Liver (tissue), 9 donors: ENCODE results near the gene SGF29. TPM values are rescaled to one million over a fixed set of nuclear protein-coding genes. Genes with fewer than 3 reads are reported as not detected.

Source experiments
- DNase-seq: peaks from one replicate; pipeline ENCODE4 v3.0.0-alpha.2; 2017; ENCODE audit warnings: low spot score
- H3K27ac ChIP-seq, 2 donors: one replicate each; pipeline ENCODE4 v1.7.0; 2013; ENCODE audit warnings: inconsistent platforms in 2 of 2, low read length in 2 of 2, control low read depth in 1 of 2, low read depth in 1 of 2, mild to moderate bottlenecking in 1 of 2
- H3K27me3 ChIP-seq, 4 donors: one replicate each; pipeline versions ENCODE4 v1.6.1 to v1.7.0; 2013; ENCODE audit warnings: low read length in 3 of 4, inconsistent platforms in 1 of 4, mild to moderate bottlenecking in 1 of 4, moderate library complexity in 1 of 4; ENCODE audit not compliant: control insufficient read depth in 4 of 4, insufficient read depth in 4 of 4
- H3K36me3 ChIP-seq, 4 donors: one replicate each; pipeline versions ENCODE4 v1.6.1 to v1.7.0; 2013; ENCODE audit warnings: low read length in 3 of 4, mild to moderate bottlenecking in 3 of 4, low read depth in 1 of 4, moderate library complexity in 1 of 4; ENCODE audit not compliant: control insufficient read depth in 4 of 4, insufficient read depth in 3 of 4
- H3K4me1 ChIP-seq, 4 donors: one replicate each; pipeline versions ENCODE4 v1.6.1 to v1.7.0; 2013; ENCODE audit warnings: low read length in 3 of 4, mild to moderate bottlenecking in 3 of 4, moderate library complexity in 1 of 4; ENCODE audit not compliant: control insufficient read depth in 4 of 4, insufficient read depth in 4 of 4
- H3K4me3 ChIP-seq, 3 donors: one replicate each; pipeline versions ENCODE4 v1.6.1 to v1.7.0; 2013; ENCODE audit warnings: low read length in 3 of 3, control low read depth in 1 of 3, low read depth in 1 of 3, mild to moderate bottlenecking in 1 of 3
- H3K9ac ChIP-seq, 2 donors: one replicate each; pipeline ENCODE4 v1.7.0; 2013; ENCODE audit warnings: low read length in 2 of 2, mild to moderate bottlenecking in 2 of 2, moderate library complexity in 2 of 2, control low read depth in 1 of 2, low read depth in 1 of 2
- H3K9me3 ChIP-seq, 4 donors: one replicate each; pipeline versions ENCODE4 v1.6.1 to v1.7.0; 2013; ENCODE audit warnings: low read length in 3 of 4; ENCODE audit not compliant: control insufficient read depth in 4 of 4
- CTCF ChIP-seq: fragments of 150-350 bp; IDR thresholded peaks from 2 replicates; pipeline ENCODE4 v1.5.1; 2017; ENCODE audit warnings: improper control_type of control experiment, low read depth, low read length; ENCODE audit not compliant: missing input control
- EGR1 ChIP-seq, 2 donors: IDR thresholded peaks; 2 replicates each; pipeline ENCODE4 v1.6.1; 2016 to 2018; ENCODE audit warnings: antibody characterized with exemption in 2 of 2, low read depth in 2 of 2
- JUND ChIP-seq, 2 donors: IDR thresholded peaks; 2 replicates each; pipeline ENCODE4 v1.6.1; 2016; ENCODE audit warnings: antibody characterized with exemption in 2 of 2
- NR2F2 ChIP-seq: IDR thresholded peaks from 2 replicates; pipeline ENCODE4 v1.6.1; 2016; ENCODE audit warnings: antibody characterized with exemption
- RAD21 ChIP-seq, 2 donors: IDR thresholded peaks; 2 replicates each; pipeline ENCODE4 v1.6.1; 2016; ENCODE audit warnings: antibody characterized with exemption in 2 of 2, mild to moderate bottlenecking in 2 of 2
- TAF1 ChIP-seq: conservative IDR thresholded peaks from 2 replicates; pipeline ENCODE4 v1.6.1; 2016; ENCODE audit warnings: antibody characterized with exemption, mild to moderate bottlenecking
- YY1 ChIP-seq: IDR thresholded peaks from 2 replicates; pipeline ENCODE4 v1.6.1; 2016; ENCODE audit warnings: antibody characterized with exemption, mild to moderate bottlenecking
- WGBS: extraction: QIAGEN DNeasy Blood & Tissue Kit; methylation state at CpG from one replicate; pipeline ENCODE4 v1.1.7; 2013; 5-methylcytosine and 5-hydroxymethylcytosine counted together
- polyA plus RNA-seq, 2 donors: library from polyadenylated mRNA; stranded (reverse) in 1 of 2; unstranded in 1 of 2; fragments of 200-250 nt in 1 of 2; fragments of >200 nt in 1 of 2; fragmentation: Nextera tagmentation in 1 of 2; extraction: Ambion mirVana in 1 of 2; gene quantifications; one replicate each; pipeline versions ENCODE4 v1.2.1 to v1.2.3, GENCODE V29; 2013 to 2015
- total RNA-seq, 2 donors: library from RNA; depleted of rRNA; stranded (reverse); fragments of >200 nt; gene quantifications; one replicate each; pipeline ENCODE4 v1.2.3, GENCODE V29; 2014
- TF ChIP-seq, protein P1 (sequence below): IDR thresholded peaks from 2 replicates; pipeline ENCODE4 v1.6.1; 2016; ENCODE audit warnings: antibody characterized with exemption, mild to moderate bottlenecking
- TF ChIP-seq, protein P2 (sequence below): IDR thresholded peaks from 2 replicates; pipeline ENCODE4 v1.6.1; 2016; ENCODE audit warnings: antibody characterized with exemption
- TF ChIP-seq, protein P3 (sequence below): IDR thresholded peaks from 2 replicates; pipeline ENCODE4 v1.6.1; 2016; ENCODE audit warnings: antibody characterized with exemption
- donor health status: healthy.
- donor health status: healthy.
- donor health status: healthy.
- donor health status: healthy.
- donor health status: healthy.

SGF29 gene
- total and polyA plus RNA-seq, 4 donors: 6.5 to 18.1 (median 10.5) TPM

DNA sequence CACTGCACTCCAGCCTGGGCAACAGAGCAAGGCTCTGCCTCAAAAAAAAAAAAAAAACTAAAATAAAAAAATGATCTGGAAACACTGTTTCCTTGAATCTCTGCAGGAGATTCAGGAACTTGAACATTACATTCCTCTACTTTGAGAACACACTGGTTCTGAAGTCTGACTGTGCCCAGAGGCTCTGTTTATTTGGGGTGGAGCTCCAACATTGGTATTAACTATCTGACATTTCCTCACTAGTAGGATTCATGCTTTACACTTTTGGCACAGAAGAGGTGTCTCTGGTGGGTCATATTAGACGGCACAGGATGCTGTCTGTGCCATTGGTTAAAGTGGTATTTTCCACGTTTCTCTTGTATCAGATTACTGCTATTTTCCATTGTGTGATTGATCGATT is 32.7 kb downstream of the SGF29 start (continued):
- no peak for TF ChIP-seq CTCF

- Histone ChIP-seq H3K27ac (no peak overlapping the region), H3K4me1 (no peaks in the 10 kb centered on the region), H3K27me3 (no peaks in the 10 kb centered on the region), H3K9me3 (no peaks in the 10 kb centered on the region), H3K4me3 (no peak overlapping the region), H3K36me3 (peaks cover 11 to 68% (median 30%) of the 10 kb centered on the region in 4 donors), H3K9ac (no peak overlapping the region)
- WGBS: 83% methylated on average over 8 of the region's 8 CpGs
- DNase-seq: no peak
- TF ChIP-seq NR2F2: no peak
- no peak for TF ChIP-seq RAD21 (IDR thresholded peaks at IDR 0.05)
- TF ChIP-seq, protein P1, sequence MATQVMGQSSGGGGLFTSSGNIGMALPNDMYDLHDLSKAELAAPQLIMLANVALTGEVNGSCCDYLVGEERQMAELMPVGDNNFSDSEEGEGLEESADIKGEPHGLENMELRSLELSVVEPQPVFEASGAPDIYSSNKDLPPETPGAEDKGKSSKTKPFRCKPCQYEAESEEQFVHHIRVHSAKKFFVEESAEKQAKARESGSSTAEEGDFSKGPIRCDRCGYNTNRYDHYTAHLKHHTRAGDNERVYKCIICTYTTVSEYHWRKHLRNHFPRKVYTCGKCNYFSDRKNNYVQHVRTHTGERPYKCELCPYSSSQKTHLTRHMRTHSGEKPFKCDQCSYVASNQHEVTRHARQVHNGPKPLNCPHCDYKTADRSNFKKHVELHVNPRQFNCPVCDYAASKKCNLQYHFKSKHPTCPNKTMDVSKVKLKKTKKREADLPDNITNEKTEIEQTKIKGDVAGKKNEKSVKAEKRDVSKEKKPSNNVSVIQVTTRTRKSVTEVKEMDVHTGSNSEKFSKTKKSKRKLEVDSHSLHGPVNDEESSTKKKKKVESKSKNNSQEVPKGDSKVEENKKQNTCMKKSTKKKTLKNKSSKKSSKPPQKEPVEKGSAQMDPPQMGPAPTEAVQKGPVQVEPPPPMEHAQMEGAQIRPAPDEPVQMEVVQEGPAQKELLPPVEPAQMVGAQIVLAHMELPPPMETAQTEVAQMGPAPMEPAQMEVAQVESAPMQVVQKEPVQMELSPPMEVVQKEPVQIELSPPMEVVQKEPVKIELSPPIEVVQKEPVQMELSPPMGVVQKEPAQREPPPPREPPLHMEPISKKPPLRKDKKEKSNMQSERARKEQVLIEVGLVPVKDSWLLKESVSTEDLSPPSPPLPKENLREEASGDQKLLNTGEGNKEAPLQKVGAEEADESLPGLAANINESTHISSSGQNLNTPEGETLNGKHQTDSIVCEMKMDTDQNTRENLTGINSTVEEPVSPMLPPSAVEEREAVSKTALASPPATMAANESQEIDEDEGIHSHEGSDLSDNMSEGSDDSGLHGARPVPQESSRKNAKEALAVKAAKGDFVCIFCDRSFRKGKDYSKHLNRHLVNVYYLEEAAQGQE: no peak
- TF ChIP-seq YY1: no peak
- TF ChIP-seq, protein P2, sequence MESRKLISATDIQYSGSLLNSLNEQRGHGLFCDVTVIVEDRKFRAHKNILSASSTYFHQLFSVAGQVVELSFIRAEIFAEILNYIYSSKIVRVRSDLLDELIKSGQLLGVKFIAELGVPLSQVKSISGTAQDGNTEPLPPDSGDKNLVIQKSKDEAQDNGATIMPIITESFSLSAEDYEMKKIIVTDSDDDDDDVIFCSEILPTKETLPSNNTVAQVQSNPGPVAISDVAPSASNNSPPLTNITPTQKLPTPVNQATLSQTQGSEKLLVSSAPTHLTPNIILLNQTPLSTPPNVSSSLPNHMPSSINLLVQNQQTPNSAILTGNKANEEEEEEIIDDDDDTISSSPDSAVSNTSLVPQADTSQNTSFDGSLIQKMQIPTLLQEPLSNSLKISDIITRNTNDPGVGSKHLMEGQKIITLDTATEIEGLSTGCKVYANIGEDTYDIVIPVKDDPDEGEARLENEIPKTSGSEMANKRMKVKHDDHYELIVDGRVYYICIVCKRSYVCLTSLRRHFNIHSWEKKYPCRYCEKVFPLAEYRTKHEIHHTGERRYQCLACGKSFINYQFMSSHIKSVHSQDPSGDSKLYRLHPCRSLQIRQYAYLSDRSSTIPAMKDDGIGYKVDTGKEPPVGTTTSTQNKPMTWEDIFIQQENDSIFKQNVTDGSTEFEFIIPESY: no peak
- TF ChIP-seq JUND (IDR thresholded peaks at IDR 0.05): no peak
- TF ChIP-seq TAF1: no peak
- TF ChIP-seq CTCF: no peak
Observed at GRCh38 chr16:28587386-28587785, 33.7 kb downstream of the SGF29 start.

DNA sequence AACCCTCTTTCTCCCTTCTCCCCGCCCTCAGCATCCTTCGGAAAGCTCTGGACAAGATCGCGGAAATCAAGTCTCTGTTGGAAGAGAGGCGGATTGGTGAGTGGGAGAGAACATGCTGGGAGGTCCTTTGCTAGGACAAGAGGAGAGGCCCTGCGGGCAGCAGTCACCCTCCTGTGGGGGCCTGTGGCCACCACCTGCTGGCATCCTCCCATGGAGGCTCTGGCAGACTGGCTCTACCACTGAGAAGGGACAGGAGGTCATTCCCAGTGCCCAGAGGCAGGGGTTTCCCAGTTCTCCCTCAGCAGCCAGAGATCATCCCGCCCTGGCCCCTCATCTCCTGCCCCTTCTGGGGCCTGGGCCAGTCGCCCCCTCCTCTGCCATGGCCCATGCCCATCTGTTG is 35.3 kb downstream of the SGF29 start:
- no peak overlapping the region for H3K4me3 ChIP-seq
- H3K4me1 ChIP-seq: no peaks in the 10 kb centered on the region
- no peak overlapping the region for H3K9ac ChIP-seq
- DNase-seq: no peak
- 96% methylated on average over 8 of the region's 8 CpGs for WGBS
- no peaks in the 10 kb centered on the region for H3K9me3 ChIP-seq
- peaks cover 11 to 60% (median 25%) of the 10 kb centered on the region in 4 donors for H3K36me3 ChIP-seq
- no peak overlapping the region for H3K27ac ChIP-seq
- no peaks in the 10 kb centered on the region for H3K27me3 ChIP-seq
- TF ChIP-seq, protein P3, sequence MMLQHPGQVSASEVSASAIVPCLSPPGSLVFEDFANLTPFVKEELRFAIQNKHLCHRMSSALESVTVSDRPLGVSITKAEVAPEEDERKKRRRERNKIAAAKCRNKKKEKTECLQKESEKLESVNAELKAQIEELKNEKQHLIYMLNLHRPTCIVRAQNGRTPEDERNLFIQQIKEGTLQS: no peak
- TF ChIP-seq CTCF (no peak), EGR1 (IDR thresholded peaks at IDR 0.05; ENCODE audit: low read depth in 2 of 2) (no peak)
- TF ChIP-seq, protein P1: no peak
- TF ChIP-seq, protein P2: no peak
